Testis (tissue), 2 donors: ENCODE results near the gene DYNC2LI1.

ENCODE experiments used
- POLR2A ChIP-seq: fragments of 450-650 bp; IDR thresholded peaks from one replicate; pipeline ENCODE4 v1.6.1; 2017; ENCODE audit warnings: antibody characterized with exemption, mild to moderate bottlenecking, moderate library complexity
- TF ChIP-seq, protein P1 (sequence below), 3 experiments: fragments of 450-650 bp in 2 of 3; fragments of 200-600 bp in 1 of 3; sonication (generic) in 1 of 3; IDR thresholded peaks; one replicate each; pipeline ENCODE4 v1.5.1; 2016 to 2019; ENCODE audit warnings: antibody characterized with exemption in 3 of 3, mild to moderate bottlenecking in 2 of 3, moderate library complexity in 1 of 3

DNA sequence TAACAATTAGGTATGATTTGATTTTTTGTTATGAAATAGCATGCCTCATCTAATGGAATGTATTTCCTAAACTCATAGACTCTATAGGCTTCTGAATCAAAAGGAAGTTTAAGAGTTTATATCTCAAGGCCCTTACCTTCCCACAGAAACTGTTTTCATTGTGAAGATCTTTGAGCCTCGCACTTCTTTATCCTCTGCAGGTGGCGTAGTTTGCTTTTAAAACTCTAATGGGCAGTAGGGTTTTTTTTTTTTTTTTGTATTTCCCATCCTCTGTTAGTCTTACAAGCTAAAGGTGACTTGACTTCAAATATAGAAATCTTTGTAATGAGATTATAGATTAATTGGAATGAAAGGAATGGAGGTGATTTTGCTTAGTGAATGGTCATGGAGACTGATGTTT is 28.3 kb downstream of the DYNC2LI1 start:
- TF ChIP-seq, protein P1, sequence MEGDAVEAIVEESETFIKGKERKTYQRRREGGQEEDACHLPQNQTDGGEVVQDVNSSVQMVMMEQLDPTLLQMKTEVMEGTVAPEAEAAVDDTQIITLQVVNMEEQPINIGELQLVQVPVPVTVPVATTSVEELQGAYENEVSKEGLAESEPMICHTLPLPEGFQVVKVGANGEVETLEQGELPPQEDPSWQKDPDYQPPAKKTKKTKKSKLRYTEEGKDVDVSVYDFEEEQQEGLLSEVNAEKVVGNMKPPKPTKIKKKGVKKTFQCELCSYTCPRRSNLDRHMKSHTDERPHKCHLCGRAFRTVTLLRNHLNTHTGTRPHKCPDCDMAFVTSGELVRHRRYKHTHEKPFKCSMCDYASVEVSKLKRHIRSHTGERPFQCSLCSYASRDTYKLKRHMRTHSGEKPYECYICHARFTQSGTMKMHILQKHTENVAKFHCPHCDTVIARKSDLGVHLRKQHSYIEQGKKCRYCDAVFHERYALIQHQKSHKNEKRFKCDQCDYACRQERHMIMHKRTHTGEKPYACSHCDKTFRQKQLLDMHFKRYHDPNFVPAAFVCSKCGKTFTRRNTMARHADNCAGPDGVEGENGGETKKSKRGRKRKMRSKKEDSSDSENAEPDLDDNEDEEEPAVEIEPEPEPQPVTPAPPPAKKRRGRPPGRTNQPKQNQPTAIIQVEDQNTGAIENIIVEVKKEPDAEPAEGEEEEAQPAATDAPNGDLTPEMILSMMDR (IDR thresholded peaks at IDR 0.05), result no peak
- TF ChIP-seq POLR2A, result no peak
